NCI-H1436 (cell line): Measurements from ENCODE around the gene CCDC70.
A peak's percentile ranks its signal among the peaks of the same experiment; 100 is the strongest.
"Not testable (repeated sequence)": the region's sequence is repeated elsewhere in the genome, so short reads cannot be mapped to it uniquely, and the experiment has no call there.

Source experiments
- DNase-seq: peaks from one replicate; lab custom pipeline; 2025; lab: John Stamatoyannopoulos, UW

CCDC70 gene

GRCh38 chr13:51909265-51909664 lies 47.5 kb downstream of the CCDC70 start:
- not testable (repeated sequence) for DNase-seq

DNA sequence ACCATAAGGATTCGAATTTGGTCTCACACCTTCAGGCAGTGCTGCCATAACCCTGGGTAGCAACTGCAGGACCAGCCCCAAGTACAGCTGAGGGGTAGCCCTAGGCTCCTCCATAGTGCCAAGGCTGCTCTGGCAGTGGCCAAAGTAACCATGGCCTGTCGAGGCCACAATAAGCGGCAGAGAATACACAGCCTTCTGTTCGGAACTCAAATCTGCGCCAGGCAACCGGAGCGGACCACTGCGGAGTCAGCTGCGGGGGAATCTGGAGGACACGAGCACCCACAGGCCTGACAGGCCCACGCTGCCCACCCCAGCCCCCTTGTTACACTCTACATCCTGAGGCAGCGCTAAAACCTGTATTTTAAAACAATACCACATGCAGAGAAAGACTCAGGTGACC lies 48.7 kb downstream of the CCDC70 start:
- DNase-seq = no peak

DNA sequence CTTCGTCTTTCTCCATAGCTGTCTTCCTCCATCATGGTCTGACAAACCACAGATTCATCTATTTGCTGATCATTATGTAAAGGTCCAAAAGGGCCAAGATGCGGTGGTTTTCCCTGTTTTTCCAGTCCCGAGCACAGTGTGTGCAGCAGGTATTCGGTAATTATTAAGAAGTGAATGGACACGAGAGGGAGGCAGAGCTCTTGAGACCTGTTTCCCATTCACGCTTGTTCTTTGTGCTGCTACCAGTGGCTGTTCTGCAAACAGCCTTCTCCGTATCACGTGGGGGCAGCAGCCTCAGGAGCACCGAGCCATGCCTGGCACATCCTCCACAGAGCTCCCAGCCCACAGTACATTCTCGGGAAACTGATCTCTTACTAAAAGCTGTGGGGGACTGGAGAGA lies 50.3 kb downstream of the CCDC70 start:
- peak; percentile 9 for DNase-seq

GRCh38 chr13:51912511-51913225 lies 50.9 kb downstream of the CCDC70 start:
- DNase-seq = no peak

DNA sequence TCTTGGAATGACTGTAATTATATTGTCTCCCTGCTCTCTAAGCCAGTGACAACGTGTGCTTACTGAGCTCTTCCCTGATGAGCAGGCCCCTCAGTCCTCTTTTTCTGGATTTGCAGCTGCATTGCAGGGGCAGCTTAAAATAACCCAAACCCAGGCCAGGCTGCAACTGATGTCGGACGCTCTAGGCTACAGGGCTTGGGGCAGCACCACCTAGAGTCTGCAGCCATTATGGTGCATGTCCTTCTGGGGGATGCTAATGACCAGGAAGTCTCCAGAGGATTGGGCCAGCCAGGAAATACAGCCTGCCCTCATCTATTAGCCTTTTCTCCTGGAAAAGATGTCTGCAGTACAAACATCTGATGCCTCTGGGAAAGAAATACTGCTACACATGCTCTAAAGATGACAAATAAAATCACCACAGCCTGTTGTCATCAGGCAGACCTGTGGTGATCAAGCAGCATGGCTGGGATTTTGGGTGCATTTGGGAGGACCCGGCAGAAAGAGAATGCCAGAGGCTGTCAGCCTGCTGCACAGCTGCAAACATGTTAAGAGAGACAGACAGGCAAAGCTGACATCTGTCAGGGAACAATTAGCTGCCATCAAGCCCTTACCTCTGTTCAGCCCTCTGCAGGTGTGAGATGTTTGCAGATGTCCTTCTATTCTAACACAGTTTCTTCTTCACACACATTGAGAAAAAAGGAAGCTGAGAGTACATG lies 51.8 kb downstream of the CCDC70 start:
- no peak for DNase-seq

DNA sequence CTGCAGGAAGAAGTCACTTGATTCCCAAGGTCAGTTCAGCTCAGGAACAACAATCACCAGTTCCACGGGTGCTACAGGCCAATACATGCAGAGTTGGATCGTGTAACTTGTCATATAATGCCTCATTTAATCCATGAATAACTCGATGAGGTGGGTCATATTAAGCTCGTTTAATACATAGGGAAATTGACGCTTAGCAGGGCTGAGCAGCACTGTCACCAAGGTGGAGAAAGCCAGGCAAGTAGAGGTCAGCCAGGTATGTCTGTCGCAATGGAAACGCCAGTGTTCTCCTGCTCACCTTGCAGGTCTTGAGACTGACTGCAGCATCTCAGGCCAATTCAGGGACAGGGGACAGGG lies 52.3 kb downstream of the CCDC70 start:
- no peak for DNase-seq
